ENCODE measurements around the gene PTPN21. TPM values are rescaled to one million over a fixed set of nuclear protein-coding genes. Genes with fewer than 3 reads are reported as not detected.

Gene PTPN21
- total RNA-seq, 2 donors from 2014 or later = 16.8 to 47.8 TPM

GRCh38 chr14:88584451-88584850, 29.6 kb upstream of the PTPN21 start:
- Histone ChIP-seq H3K9me3 (no peaks in the 10 kb centered on the region), H3K4me1 (replicated peaks) (no peaks in the 10 kb centered on the region), H3K36me3 (peaks cover 0 to 3% of the 10 kb centered on the region in 2 donors), H3K27ac (no peak overlapping the region), H3K4me3 (no peak overlapping the region), H3K27me3 (replicated peaks; ENCODE audit: insufficient read depth) (no peaks in the 10 kb centered on the region)
- intact Hi-C loops (cut with DNase I) = no loop called here
- 94% methylated on average over 3 of the region's 3 CpGs for WGBS
- DNase-seq (ENCODE audit: low spot score) = no peak
- TF ChIP-seq POLR2A (IDR thresholded peaks at IDR 0.05) (no peak), POLR2AphosphoS5 (IDR thresholded peaks at IDR 0.05) (no peak)
- TF ChIP-seq, protein P1, sequence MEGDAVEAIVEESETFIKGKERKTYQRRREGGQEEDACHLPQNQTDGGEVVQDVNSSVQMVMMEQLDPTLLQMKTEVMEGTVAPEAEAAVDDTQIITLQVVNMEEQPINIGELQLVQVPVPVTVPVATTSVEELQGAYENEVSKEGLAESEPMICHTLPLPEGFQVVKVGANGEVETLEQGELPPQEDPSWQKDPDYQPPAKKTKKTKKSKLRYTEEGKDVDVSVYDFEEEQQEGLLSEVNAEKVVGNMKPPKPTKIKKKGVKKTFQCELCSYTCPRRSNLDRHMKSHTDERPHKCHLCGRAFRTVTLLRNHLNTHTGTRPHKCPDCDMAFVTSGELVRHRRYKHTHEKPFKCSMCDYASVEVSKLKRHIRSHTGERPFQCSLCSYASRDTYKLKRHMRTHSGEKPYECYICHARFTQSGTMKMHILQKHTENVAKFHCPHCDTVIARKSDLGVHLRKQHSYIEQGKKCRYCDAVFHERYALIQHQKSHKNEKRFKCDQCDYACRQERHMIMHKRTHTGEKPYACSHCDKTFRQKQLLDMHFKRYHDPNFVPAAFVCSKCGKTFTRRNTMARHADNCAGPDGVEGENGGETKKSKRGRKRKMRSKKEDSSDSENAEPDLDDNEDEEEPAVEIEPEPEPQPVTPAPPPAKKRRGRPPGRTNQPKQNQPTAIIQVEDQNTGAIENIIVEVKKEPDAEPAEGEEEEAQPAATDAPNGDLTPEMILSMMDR (IDR thresholded peaks at IDR 0.05) = no peak

- Histone ChIP-seq H3K4me3 (no peak overlapping the region), H3K4me1 (replicated peaks) (no peaks in the 10 kb centered on the region), H3K27ac (no peak overlapping the region), H3K27me3 (replicated peaks; ENCODE audit: insufficient read depth) (no peaks in the 10 kb centered on the region), H3K9me3 (no peaks in the 10 kb centered on the region), H3K36me3 (peaks cover 5 to 6% of the 10 kb centered on the region in 2 donors)
- 83% methylated on average over 5 of the region's 5 CpGs for WGBS
- no peak for DNase-seq (ENCODE audit: low spot score)
- TF ChIP-seq POLR2AphosphoS5 (IDR thresholded peaks at IDR 0.05) = no peak
- TF ChIP-seq, protein P1 (IDR thresholded peaks at IDR 0.05) = no peak
- TF ChIP-seq POLR2A (IDR thresholded peaks at IDR 0.05) = no peak
- intact Hi-C loops (cut with DNase I) = no loop called here
Observed at GRCh38 chr14:88576222-88576621, 21.4 kb upstream of the PTPN21 start.

DNA sequence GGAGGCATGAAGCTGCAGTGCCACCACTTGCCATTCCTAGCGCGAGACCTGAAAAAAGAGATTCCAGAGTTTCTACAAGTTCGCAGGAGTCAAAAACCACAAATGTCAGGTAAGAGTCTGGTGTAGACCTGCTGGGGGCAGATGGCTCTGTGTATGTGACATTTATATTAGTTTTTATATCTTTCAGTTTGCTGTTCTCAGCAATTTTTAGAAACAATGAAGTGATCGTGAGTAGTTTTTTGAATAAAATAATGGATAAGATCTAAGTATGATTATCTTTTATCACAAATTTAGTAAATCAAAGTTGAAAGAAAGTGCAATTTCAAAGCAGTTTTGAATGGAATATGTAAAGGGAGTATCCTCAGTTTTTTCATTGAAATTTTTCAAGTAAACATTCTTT, 17.3 kb upstream of the PTPN21 start:
- Histone ChIP-seq H3K4me1 (replicated peaks) (no peaks in the 10 kb centered on the region), H3K27ac (no peak overlapping the region), H3K9me3 (no peaks in the 10 kb centered on the region), H3K27me3 (replicated peaks; ENCODE audit: insufficient read depth) (no peaks in the 10 kb centered on the region), H3K4me3 (no peak overlapping the region), H3K36me3 (peaks cover 5 to 20% of the 10 kb centered on the region in 2 donors)
- intact Hi-C loops (cut with DNase I) = no loop called here
- 81% methylated on average over 4 of the region's 4 CpGs for WGBS
- no peak for TF ChIP-seq POLR2AphosphoS5 (IDR thresholded peaks at IDR 0.05)
- no peak for TF ChIP-seq POLR2A (IDR thresholded peaks at IDR 0.05)
- TF ChIP-seq, protein P1 (IDR thresholded peaks at IDR 0.05) = no peak
- no peak for DNase-seq (ENCODE audit: low spot score)

GRCh38 chr14:88568196-88568595, 13.4 kb upstream of the PTPN21 start:
- no peak for DNase-seq (ENCODE audit: low spot score)
- no peaks in the 10 kb centered on the region for H3K9me3 ChIP-seq
- TF ChIP-seq POLR2AphosphoS5 (IDR thresholded peaks at IDR 0.05) (no peak), POLR2A (IDR thresholded peaks at IDR 0.05) (no peak)
- TF ChIP-seq, protein P1 (IDR thresholded peaks at IDR 0.05) = no peak
- WGBS = 70% methylated on average over 3 of the region's 3 CpGs
- intact Hi-C loops (cut with DNase I) = no loop called here
- H3K36me3 ChIP-seq = peaks cover 5 to 20% of the 10 kb centered on the region in 2 donors
- no peaks in the 10 kb centered on the region for H3K4me1 ChIP-seq (replicated peaks)
- H3K27me3 ChIP-seq (replicated peaks; ENCODE audit: insufficient read depth) = no peaks in the 10 kb centered on the region
- no peak overlapping the region for H3K4me3 ChIP-seq
- H3K27ac ChIP-seq = no peak overlapping the region

DNA sequence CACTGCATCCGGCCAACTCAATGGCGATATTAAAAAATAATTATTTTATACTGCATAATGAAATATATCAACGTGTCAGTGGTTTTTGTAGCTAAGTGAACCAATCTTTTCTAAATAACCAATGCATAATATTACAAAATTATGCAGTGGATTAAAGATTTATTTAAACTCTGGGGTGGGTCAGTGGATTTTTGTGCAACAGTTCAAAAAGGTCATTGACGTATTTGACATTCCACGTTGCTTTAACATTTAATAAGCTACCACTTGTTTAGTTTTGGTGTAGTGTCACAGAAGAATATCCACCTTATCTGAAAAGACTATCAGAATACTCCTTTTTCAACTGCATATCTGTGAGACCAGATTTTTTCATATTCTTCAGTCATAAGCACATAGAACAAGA, 10.6 kb upstream of the PTPN21 start:
- no peaks in the 10 kb centered on the region for H3K27me3 ChIP-seq (replicated peaks; ENCODE audit: insufficient read depth)
- intact Hi-C loops (cut with DNase I) = no loop called here
- no peak for TF ChIP-seq POLR2AphosphoS5 (IDR thresholded peaks at IDR 0.05)
- 86% methylated on average over 5 of the region's 5 CpGs for WGBS
- no peak overlapping the region for H3K4me3 ChIP-seq
- peaks cover 0 to 14% of the 10 kb centered on the region in 2 donors for H3K36me3 ChIP-seq
- H3K9me3 ChIP-seq = no peaks in the 10 kb centered on the region
- no peak overlapping the region for H3K27ac ChIP-seq
- H3K4me1 ChIP-seq (replicated peaks) = no peaks in the 10 kb centered on the region
- no peak for DNase-seq (ENCODE audit: low spot score)
